ENCODE results near the gene WDCP.

WDCP gene

DNA sequence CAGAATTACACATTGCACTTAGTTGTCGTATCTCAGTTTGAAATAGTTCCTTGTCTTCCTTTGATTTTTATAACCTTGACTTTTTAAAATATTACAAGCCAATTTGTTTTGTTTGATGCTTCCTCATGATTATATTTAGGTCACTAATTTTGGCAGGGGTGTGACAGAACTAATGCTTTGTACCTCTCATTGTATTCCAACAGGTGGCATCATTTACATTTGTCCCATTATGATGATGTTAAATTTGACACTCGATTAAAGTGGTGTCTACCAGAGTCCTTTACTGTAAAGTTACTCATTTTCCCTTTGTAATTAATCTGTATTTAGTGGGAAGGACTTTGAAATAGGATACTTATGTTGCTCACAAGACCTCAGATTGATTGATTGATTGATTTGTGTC lies 58.8 kb downstream of the WDCP start:
- DNase-seq, result no peak

Data from NCI-H526 treated with DMSO at 0.1 percent for 48 hours (cell line).